Occipital lobe (tissue), 2 donors: ENCODE results near the gene MAD1L1. TPM values are rescaled to one million over a fixed set of nuclear protein-coding genes. Genes with fewer than 3 reads are reported as not detected.

Source experiments
- DNase-seq: peaks from one replicate; lab custom pipeline; 2025; lab: John Stamatoyannopoulos, UW
- total RNA-seq: library from RNA; depleted of rRNA; stranded (reverse); fragments of >200 nt; gene quantifications from one replicate; pipeline ENCODE4 v1.2.3, GENCODE V29; 2014

Gene MAD1L1
- total RNA-seq, 1 donor from 2014 or later: 24.2 TPM

DNA sequence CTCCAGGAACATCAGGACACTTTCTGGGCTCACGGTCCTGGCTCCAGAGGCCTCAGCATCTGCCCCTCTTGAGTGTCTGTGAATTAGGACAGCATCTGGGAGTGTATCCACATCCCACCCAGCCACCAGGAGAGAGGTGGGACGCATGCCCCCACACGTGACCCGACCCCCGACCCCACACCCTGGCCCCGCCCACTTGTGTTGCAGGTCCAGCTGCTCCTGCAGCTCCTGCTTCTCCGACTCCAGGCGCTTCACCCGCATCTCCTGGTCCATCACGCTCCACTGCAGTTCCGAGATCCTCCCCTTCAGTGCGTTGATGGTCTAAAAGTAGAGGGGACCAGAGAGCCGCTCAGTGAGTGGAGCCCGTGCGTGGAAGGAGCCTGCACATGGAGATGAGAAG, 13.6 kb downstream of the MAD1L1 start:
- DNase-seq: no peak

DNA sequence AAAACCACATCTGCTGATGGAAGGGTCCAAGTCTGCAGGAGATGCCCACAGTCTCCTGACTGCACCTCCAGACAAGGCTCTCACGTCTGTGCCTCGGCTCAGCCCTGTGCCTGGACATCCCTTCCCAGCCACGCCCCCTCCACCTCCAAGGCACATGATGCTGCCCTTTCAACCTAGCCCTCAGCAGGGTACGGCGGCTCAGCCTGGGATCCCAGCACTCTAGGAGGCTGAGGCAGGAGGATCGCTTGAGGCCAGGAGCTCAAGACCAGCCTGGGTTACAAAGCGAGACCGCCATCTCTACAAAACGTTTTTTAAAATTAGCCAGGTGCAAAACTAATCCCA, 14.3 kb downstream of the MAD1L1 start:
- DNase-seq: no peak

DNA sequence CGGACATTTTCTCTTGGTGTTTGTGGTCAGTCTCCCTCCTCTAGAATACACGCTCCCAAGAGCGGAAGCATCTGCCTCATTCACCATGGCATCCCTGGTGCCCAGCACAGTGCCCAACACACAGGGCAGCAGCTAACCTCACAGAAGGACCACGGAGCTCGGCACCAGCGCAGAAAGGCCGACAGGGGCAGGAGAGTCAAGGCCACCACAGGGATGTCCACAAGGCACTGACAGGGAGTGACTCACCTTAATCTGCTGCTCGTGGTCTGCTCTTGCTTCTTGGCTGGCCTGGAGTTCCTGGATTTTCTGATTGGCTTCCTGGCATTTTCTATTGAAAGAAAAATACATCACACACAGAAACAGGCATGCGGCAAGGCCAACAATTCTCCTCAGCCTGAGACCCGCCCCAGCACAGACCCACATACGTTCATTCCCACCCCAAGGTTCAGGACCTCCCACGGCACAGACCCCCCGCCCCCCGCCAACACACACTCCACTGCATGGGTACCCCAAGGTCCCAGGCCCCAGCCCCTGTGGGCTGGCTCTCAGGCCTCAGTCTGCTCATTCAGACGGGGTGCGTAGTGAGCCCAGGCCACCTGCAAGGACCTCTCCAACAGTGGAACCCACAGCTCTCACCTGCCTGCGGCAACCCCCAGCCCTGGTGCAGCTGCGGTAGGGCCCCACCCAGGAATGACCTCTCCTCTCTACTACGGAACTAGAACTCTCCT, 14.9 kb downstream of the MAD1L1 start:
- DNase-seq: no peak

DNA sequence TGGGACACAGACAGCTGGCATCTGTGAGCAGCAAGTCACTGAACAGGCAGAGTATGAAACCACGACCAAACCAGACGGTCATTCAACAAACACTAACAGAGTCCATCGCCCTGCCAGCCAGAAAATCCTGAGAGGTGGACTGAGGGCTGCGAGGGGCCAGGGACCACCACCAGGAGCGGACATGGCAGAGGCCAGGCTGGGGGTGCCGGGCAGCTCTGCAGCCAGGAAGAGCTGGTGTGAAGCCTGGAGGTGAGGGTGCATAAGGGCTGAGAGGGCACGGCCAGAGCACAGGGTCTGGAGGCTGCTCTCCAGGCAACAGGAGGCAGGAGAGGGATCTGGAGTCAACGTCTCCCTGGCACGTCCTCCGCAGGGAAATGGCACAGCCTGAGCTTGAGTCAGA, 15.5 kb downstream of the MAD1L1 start:
- no peak for DNase-seq

DNA sequence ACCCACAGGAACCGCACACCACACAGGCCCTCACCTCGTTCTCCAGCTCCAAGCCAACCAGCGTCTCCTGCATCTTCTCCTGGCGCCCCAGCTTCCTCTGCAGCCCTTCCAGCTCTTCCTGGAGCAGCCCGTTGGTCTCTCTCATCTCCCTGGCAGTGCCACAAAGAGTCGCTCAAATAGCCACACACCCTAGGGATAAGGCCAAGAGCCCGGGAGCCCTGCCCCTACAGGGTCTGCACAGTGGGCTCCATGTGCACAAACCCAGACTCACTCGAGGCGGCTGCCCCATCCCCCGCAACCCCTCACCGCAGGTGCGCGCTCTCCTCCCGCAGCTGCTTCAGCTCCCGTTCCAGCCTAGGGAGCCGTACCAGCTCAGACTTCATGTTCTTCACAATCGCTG, 16.9 kb downstream of the MAD1L1 start:
- DNase-seq: no peak

DNA sequence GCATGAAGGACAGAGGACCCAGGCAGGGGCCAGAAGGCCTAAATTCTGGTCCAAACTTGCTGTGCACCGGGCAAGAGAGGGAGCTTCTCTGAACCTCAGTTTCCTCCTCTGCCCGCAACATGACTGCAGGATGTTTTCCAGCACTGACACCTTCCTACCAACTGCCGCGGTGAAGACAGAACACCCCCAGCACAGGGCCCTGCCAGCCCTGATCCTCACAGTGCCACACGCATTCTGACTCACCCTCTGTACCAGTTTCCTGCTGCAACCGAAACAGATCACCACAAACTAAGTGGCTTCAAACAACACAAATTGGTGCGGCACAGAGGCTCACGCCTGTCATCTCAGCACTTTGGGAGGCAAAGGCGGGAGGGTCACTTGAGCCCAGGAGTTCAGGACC, 18.1 kb downstream of the MAD1L1 start:
- DNase-seq: no peak

DNA sequence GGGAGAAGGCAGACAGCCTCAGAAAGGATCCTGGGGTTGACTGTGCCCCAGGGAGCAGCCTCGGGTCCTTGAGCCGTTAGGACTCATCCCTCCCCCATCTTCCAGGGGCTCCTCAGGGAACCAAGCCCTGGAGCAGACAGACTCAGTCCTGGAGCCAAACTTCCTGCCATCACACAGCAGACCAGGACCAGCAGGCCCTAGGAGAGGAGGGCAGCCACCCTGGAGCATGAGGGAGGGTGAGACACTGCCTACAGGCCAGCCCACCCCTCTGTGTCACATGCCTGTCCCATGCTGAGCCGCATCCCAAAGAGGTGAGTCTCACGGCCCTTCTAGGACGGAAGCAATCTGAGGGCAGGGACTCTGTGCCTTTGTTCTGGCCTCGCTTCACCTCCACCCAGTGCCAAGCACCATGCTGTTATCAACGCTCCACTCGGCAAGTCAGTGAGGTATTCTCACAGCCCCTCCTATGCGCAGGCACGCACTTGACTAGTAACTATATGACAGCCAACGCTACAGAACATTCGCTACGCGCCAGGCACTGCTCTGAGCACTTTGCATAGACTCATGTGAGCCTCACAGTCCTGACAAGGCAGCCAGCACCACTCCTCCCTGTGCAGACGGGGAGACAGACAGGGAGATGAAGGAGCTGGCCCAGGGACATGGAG, 19.1 kb downstream of the MAD1L1 start:
- DNase-seq: no peak

DNA sequence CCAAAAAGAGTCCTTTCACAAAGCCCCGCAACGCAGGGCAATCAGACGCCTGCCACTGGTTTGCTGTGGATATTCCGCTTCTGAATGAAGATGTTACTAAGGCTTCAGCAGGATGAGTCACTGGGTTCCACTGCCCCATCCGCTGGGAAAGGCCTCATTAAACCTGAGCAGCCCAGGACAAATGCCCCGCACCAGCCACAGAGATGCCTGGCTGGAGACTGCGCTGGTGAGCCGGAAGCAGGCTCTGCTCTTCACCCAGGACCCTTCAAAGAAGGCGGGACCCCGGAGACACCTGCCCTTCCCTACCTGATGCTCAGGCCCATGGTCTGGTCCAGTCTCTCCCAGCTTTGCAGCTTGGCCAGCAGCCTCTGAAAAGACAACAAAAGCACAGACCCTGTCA, 19.8 kb downstream of the MAD1L1 start:
- no peak for DNase-seq

DNA sequence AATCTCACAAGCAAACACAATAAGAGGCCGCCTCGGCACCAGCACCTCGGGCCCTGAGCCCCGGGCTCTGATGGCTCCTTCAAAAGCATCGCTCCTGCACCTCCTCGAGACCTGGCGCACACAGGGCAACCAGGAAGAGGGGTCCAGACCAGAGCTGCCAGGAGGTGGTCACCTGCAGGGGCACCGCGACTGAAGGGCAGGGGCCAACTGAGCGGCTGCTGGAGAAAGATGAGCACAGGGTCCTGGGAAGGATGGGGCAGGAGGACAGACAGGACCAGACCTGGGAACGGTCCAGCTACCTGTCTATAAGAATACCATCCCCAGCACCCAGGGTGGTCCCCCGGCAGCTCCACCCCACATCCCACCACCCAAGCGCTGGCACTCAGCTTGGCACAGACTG, 20.8 kb downstream of the MAD1L1 start:
- DNase-seq: no peak

DNA sequence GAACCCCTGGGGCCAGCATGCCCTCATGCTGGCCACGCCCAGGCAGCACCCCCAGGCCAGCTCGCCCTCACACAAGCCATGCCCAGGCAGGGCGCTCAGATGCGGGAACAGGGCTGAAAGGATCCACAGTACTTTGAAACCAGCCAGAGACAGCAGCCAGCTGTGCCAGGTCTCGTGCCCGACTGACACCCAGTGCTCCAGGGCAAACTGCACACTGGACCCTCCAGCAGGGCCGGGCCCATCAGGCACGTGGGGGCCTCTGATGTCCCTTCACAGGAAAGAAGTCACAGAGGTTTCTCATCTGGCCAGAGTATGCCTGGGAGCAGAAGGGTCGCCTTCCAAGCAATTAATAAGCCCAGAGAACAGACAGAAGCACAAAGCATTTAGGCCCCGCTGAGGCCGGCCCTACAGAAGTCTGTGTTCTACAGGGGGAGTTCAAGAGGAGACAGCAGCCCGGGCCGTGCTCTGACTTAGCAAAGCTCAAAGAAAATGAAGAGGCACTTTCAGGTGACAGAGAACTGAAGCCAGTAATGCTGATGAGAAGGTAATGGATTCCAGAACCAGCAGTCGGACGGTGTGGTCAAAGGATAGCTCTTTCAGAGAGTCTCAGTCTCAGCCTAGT, 21.4 kb downstream of the MAD1L1 start:
- DNase-seq: no peak

DNA sequence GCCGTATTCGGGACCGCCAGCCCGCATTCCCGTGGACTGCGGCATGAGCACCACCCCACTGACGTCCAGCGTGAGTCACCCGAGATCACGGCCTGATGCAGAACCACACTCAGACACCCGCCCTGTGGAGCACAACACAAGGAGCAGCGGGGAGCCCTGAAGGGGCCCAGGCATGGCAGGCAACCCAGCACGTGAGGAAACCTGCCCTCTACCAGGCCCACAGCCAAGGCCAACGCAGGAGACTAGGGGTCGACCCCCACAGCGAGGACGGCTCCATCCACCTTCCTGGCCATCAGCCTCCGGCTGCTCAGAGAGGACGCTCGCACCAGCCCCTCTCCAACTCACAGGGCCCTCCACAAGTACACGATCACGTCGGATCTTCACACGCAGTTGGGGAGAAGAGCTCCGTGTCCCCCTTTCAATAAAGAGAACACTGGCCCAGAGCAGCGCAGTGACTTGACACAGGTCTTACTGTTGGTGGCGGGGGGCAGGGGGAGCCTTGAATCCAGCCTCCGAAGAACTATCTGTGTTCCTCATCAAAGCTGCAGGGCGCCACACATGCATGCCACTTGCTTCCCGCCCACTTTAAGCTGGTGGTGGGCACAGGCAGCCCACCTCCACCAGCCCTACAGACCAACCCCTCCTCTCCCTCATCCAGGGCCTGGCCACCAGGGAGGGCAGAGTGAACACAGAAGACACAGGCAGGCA, 22.0 kb downstream of the MAD1L1 start:
- DNase-seq: no peak

DNA sequence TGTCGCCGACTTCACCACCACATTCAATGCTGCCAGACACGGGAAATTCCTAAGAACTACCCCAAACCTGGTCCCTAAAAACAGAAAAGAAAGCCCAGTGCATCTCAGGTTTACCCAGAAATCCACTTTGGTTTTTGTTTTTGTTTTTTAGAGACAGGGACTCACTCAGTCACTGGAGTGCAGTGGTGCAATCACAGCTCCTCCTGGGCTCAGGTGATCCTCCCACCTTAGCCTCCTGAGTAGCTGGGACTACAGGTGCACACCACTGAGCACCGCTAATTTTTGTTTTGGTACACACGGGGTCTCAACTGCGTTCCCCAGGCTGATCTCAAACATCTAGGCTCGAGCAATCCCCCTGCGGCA, 22.8 kb downstream of the MAD1L1 start:
- DNase-seq: no peak

DNA sequence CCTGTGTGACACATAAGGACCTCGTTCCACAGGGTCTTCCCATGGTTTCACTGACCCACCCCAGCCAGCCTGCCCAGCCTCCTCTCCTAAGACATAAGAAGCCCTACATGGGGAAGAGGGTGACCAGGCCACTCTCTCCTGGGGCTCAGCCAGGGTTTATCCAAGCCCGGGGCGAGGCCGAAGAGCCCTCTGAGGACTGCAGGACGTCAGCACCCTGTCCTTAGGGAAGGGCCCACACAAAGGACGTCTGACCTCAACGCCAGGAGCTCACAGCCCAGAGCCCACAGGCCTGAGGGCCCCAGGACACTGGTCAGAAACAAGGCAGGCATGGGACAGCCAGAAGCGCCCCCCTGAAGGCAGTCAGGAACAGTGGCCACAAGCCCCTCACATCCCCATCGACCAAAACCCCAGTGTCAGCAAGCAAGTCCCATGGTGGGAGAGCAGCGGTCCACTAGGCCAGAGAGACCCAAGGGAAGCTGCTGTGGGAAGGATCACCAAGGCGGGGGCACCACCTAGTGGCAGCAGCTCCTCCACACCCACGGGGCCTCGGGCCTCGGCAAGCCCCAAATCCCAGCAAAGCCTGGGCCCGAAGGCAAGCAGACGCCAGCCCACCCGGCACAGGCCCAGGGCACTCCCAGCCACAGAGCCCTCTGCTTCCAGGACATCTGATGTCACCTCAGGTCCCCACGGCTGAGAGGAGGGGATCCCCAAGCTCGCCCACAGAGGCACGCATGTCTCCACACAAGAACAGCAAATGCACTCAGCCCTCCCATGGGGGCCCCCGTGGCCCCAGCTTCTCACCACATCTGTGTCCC, 23.4 kb downstream of the MAD1L1 start:
- DNase-seq: peak; percentile 47

DNA sequence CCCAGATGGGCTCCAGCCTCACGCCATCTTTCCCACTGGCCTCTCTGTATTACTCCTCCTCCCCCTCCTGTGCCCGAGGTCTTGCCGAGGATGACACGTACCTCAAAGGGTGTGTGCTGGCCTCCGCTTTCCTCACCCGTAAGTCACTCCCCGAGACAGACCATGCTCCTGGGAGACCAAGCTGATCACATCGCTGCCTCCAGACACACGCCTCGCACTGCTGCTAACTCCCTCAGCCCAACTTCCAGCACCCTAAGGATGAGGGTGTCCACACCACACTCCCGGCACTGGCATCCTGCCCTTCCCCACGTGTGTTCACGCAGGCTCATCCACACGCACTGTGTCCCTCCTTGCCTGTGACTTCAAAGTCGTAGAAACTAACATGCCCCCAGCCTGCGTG, 24.0 kb downstream of the MAD1L1 start:
- DNase-seq: no peak

DNA sequence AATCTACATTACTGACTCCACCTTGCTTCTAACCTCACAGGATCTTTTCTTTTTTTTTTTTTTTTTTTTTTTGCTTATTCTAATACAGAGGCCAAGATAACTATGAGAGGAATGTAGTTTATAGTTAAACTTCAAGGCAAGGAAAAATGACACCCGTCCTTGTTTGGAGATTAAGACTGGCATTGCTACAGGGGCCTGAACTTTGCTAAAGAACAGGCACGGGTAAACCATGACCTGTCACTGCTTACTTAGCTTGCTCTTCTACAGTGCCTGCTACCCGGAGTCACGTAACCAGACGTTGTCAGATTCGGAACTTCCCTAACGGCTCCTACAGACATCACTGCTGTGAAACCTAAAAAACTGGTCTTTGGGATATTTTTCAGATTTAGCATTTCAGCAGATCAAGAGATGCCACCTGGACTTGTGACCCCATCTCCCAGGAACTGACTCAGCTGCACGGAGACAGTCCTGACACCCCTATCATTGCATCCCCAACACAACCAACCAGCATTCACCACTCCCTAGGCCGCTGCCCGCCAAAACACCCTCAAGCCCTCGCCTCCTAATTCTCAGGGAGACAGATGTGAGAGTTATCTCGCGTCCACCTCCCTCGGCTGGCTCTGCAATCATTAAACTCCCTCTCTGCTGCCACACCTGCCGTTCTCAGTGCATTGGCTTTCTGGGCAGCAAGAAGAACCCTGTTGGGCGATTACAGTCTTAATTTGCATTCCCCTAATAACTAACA, 27.5 kb downstream of the MAD1L1 start:
- DNase-seq: no peak

DNA sequence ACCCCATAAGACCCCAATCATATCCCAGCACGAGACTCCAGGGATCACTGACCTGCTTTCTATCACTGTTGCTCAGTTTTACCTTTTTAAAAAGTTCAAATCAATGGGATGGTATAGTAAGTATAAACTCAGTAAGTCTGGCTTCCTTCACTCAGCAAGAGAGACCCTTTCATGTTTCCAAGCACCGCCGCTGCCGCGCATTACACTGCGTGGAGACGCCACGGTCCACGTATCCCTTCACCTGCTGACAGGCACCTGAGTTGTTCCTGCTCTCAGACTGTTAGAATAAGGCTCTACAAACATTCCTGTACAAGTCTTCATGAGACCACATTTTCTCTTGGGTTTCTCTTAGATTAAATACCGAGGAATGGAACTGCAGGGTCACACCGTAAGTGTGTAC, 28.3 kb downstream of the MAD1L1 start:
- no peak for DNase-seq

DNA sequence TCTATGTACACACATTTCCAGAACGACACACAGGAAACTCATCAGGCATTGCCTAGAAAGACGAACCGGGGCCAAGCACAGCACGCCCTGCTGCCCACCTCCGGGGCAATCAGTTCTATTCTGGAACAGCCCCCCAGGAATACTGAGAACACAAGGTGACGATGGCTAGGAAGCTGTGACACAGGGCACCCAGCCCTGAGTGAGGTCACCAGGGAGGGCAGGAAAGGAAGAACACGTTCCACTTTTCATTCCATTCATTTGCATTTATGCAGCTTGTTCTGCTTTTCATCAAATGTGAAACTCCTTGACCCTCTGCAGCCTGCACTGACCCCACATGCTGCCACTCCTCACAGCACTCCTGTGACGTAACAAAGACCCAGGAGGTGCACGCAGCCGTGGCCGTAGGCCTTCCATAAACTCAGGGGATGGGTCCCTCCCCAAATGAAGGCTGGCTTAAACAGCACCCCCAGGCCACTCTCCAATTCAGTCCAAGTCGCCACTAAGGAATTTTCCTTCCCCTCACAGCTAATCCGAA, 28.9 kb downstream of the MAD1L1 start:
- DNase-seq: no peak

DNA sequence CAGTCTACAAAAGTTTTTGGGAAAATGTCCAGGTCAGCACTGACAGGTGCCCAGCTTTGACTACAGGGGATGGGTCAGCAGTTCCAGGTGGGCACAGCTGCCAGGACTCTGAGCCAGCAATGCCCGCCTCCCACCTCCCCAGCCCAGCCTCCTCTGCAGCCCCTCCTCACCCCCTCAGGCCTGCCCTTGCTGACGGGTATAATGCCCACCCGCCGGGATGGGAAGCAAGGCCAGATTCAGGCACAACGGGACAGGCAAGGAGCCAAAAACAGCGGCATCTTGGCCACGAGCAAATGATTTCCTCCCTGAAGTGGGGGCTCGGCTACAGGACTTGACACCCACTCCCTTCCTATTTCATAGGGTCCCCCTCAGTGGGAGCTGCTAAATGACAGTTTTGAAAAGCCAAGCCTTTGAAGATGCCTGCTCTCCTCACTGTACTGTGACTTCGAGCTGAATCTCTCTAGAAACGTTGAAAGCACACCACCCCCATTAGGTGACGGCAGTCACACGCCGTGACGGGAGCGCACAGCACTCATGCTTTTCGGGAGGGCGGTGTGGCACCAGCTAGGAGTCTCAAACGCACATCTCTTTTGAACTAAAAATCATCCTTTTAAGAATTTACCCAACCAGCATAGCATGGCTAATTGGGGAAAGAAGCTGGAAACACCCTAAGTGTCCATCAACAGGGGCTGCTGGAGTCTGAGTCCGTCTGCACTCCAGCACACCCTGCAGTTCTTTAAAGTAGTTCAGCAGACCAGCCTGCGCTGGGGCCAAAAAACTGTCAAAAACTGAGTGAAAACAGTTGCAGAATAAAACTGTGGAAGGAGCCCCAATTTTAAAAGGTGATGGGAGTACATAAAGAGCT, 29.6 kb downstream of the MAD1L1 start:
- no peak for DNase-seq

DNA sequence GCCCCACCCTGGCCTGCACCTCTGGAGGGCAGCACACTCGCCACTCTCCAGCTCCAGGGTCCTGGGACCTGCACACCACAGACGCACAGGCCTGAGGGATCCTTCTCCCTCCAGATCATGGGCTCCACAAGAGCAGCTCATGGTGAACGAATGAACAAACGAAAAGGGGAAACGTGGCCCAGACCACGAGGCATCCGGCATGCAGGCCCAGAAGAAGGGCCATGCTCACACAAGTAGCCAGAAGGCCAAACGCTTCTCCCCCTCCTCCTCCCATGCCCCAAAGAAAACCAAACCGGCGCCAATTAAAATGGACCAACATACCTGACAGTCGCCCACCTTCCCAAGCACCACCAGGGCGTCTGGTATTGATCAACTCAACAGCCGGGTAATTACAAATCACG, 30.4 kb downstream of the MAD1L1 start:
- no peak for DNase-seq
